ENCODE measurements around the gene RRP9. TPM values are rescaled to one million over a fixed set of nuclear protein-coding genes. Genes with fewer than 3 reads are reported as not detected.

The RRP9 gene
- total and polyA plus RNA-seq, 10 donors: 9.5 to 26.6 (median 14.1) TPM

GRCh38 chr3:51968883-51969678, 27.4 kb upstream of the RRP9 start:
- Histone ChIP-seq H3K4me1 (peaks cover 10 to 86% (median 47%) of the 10 kb centered on the region in 6 donors), H3K27ac (peak overlapping the region in 3 of 8 donors; percentile 86 to 90 (median 89)), H3K36me3 (peaks cover 0 to 10% (median 0%) of the 10 kb centered on the region in 6 donors), H3K27me3 (replicated peaks in 1 of 7) (peaks cover 0 to 18% (median 0%) of the 10 kb centered on the region in 7 donors), H3K4me3 (no peak overlapping the region), H3K9me3 (no peaks in the 10 kb centered on the region)
- no peak for DNase-seq
- TF ChIP-seq POLR2A (IDR thresholded peaks at IDR 0.05): no peak
- 88 to 92% (median 91%) methylated on average over 4 to 6 of the region's 6 CpGs for WGBS, 5 donors
- intact Hi-C loops (cut with DNase I; ENCODE audit: low total_unique reads): no loop called here

GRCh38 chr3:51968170-51968775, 26.6 kb upstream of the RRP9 start:
- Histone ChIP-seq H3K4me1 (peaks cover 8 to 78% (median 40%) of the 10 kb centered on the region in 6 donors), H3K36me3 (peaks cover 0 to 10% (median 0%) of the 10 kb centered on the region in 6 donors), H3K4me3 (peak overlapping the region; percentile 27 to 86 (median 56)), H3K27me3 (replicated peaks in 1 of 7) (peaks cover 0 to 18% (median 0%) of the 10 kb centered on the region in 7 donors), H3K27ac (peak overlapping the region; percentile 60 to 90 (median 86)), H3K9me3 (no peaks in the 10 kb centered on the region)
- WGBS, 5 donors: 19 to 29% (median 23%) methylated on average over 8 to 11 of the region's 11 CpGs
- no peak for TF ChIP-seq POLR2AphosphoS5 (IDR thresholded peaks at IDR 0.05)
- TF ChIP-seq POLR2A (IDR thresholded peaks at IDR 0.05): no peak
- TF ChIP-seq CTCF (IDR thresholded peaks at IDR 0.05 in 8 of 11, conservative IDR thresholded peaks at IDR 0.05 in 3 of 11): no peak
- intact Hi-C loops (cut with DNase I; ENCODE audit: low total_unique reads): no loop called here
- DNase-seq: no peak

GRCh38 chr3:51967384-51968169, 25.9 kb upstream of the RRP9 start, which contains the start of gene PCBP4:
PCBP4 (minus strand) TSS chr3:51967454; CDS start chr3:51961240, 6,214 bp downstream.
- WGBS, 5 donors: 1 to 3% (median 1%) methylated on average over 10 to 81 of the region's 90 CpGs
- peak within 1 kb of the TSS; percentile 41 to 86 (median 56) for H3K4me3 ChIP-seq
- peaks cover 0 to 18% (median 0%) of the 10 kb centered on the region in 7 donors for H3K27me3 ChIP-seq (replicated peaks in 1 of 7)
- intact Hi-C loops (cut with DNase I; ENCODE audit: low total_unique reads): no loop called here
- TF ChIP-seq POLR2A (IDR thresholded peaks at IDR 0.05) (no peak), POLR2AphosphoS5 (IDR thresholded peaks at IDR 0.05) (peak; percentile 37 to 72 (median 67))
- no peak for DNase-seq
- H3K27ac ChIP-seq: peak within 1 kb of the TSS; percentile 60 to 90 (median 86)
- peaks cover 0 to 10% (median 0%) of the 10 kb centered on the region in 6 donors for H3K36me3 ChIP-seq
- H3K4me1 ChIP-seq: peaks cover 1 to 77% (median 33%) of the 10 kb centered on the region in 6 donors
- no peaks in the 10 kb centered on the region for H3K9me3 ChIP-seq

- DNase-seq: no peak
- H3K36me3 ChIP-seq: peaks cover 0 to 10% (median 0%) of the 10 kb centered on the region in 6 donors
- TF ChIP-seq POLR2A (IDR thresholded peaks at IDR 0.05): no peak
- no peak for TF ChIP-seq POLR2AphosphoS5 (IDR thresholded peaks at IDR 0.05)
- TF ChIP-seq CTCF (IDR thresholded peaks at IDR 0.05 in 8 of 11, conservative IDR thresholded peaks at IDR 0.05 in 3 of 11): no peak
- no peaks in the 10 kb centered on the region for H3K9me3 ChIP-seq
- peak overlapping the region in 7 of 8 donors; percentile 65 to 90 (median 87) for H3K27ac ChIP-seq
- peaks cover 0 to 18% (median 0%) of the 10 kb centered on the region in 7 donors for H3K27me3 ChIP-seq (replicated peaks in 1 of 7)
- WGBS, 5 donors: 6 to 27% (median 7%) methylated on average over 6 to 33 of the region's 33 CpGs
- H3K4me1 ChIP-seq: peaks cover 0 to 77% (median 34%) of the 10 kb centered on the region in 6 donors
- intact Hi-C loops (cut with DNase I; ENCODE audit: low total_unique reads): no loop called here
- peak overlapping the region; percentile 41 to 86 (median 56) for H3K4me3 ChIP-seq
Observed at GRCh38 chr3:51966922-51967383, 25.2 kb upstream of the RRP9 start.
